GM18505 (cell line): ENCODE results near the gene DOLPP1.
"Not testable (repeated sequence)": the region's sequence is repeated elsewhere in the genome, so short reads cannot be mapped to it uniquely, and the experiment has no call there.

ENCODE experiments used
- ATAC-seq: cut with Tn5 transposase; IDR thresholded peaks from one replicate; pipeline ENCODE4 v1.9.1; 2021; ENCODE audit not compliant: unreplicated experiment
- POLR2A ChIP-seq: IDR thresholded peaks from 4 replicates; pipeline ENCODE4 v1.6.1; 2011; ENCODE audit warnings: borderline replicate concordance; ENCODE audit not compliant: insufficient read depth, insufficient read length; ENCODE audit errors: extremely low read depth

Gene DOLPP1

DNA sequence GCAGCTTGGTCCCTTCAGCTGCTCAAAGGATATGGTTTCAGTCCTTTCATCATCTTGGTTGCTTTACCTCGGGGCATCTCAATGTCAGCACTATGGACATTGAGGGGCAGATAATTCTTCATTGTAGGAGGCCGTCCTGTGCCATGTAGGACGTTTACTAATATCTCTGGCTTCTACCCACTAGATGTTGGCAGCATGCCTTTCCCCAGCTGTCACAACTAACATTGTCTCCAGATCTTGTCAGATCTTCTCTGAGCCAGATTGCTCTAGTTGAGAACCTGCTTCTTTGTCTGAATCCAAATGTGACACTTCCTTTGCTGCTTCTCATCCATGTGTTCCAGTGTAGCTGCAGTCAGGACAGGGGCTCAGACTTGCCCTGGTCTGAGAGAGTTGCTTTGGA, 40.6 kb downstream of the DOLPP1 start:
- no peak for ATAC-seq
- no peak for TF ChIP-seq POLR2A

DNA sequence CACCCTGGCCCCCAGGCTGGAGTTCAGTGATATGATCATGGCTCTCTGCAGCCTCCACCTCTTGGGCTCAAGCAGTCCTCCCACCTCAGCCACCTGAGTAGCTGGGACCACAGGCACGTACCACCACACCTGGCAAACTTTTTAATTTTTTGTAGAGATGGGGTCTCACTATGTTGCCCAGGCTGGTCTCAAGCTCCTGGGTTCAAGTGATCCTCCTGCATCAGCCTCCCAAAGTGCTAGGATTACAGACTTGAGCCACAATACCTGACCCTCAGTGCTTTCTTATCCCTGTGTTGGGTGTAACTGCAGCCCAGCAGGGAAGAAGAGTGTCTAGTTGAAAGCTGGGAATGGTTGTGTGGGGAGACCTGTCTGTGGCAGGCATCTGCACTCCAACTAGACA, 41.2 kb downstream of the DOLPP1 start:
- TF ChIP-seq POLR2A = no peak
- no peak for ATAC-seq

DNA sequence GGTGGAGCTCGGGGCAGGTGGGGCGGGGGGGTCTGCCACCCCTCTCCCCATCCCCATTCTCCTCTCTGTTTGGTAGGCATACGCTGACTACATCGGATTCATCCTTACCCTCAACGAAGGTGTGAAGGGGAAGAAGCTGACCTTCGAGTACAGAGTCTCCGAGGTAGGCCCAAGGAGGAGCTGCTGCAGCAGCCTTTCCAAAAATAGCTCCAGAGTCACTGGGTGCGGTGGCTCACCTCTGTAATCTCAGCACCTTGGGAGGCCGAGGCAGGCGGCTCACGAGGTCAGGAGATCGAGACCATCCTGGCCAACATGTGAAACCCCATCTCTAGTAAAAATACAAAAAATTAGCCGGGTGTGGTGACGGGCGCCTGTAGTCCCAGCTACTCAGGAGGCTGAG, 42.1 kb downstream of the DOLPP1 start:
- not testable (repeated sequence) for ATAC-seq

DNA sequence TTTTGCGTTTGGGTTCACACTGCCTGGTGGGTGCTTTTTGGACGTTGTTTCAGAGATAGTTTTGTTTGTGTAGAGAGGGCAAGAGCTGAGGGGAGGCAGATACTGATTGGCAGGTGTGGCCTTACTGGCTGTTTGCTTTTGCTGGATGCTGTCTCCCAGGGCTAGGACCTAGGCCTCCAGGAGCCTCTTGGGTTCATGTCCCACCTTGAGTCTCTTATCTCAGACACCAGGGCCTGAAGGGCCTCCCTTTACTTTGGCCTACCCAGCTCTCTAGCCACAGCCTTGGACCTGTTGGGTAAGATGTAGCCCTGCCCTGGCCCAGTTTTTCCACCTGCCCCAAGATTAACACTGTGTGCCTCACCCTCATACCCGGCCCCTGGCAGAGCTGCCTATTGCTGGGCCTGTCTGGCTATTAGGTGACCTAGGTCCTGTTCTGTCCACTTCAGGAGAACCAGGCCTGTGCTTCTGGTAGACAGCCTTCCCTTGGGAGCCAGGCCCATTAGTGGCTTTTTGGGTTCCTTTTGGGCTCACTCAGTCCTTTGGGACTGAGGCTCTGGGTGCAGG, 43.7 kb downstream of the DOLPP1 start:
- ATAC-seq = no peak
- no peak for TF ChIP-seq POLR2A

DNA sequence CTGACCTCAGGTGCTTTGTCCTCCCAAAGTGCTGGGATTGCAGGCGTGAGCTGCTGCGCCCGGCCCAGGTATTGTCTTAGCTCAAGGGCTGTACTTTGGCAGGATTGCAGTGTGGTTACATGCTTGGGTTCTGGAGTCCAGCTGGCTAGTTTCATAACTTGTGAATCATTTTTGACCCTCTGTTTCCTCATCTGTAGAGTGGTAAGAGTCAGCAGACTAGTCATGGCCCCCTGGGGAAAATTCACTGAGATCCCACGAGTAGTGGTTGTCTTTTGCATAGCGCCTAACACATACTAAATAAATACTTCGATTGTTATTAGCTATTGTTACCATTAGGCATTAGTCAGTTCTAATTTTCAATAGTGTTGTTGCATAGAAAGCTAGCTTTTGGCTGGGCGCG, 44.6 kb downstream of the DOLPP1 start:
- no peak for ATAC-seq
- TF ChIP-seq POLR2A = no peak

DNA sequence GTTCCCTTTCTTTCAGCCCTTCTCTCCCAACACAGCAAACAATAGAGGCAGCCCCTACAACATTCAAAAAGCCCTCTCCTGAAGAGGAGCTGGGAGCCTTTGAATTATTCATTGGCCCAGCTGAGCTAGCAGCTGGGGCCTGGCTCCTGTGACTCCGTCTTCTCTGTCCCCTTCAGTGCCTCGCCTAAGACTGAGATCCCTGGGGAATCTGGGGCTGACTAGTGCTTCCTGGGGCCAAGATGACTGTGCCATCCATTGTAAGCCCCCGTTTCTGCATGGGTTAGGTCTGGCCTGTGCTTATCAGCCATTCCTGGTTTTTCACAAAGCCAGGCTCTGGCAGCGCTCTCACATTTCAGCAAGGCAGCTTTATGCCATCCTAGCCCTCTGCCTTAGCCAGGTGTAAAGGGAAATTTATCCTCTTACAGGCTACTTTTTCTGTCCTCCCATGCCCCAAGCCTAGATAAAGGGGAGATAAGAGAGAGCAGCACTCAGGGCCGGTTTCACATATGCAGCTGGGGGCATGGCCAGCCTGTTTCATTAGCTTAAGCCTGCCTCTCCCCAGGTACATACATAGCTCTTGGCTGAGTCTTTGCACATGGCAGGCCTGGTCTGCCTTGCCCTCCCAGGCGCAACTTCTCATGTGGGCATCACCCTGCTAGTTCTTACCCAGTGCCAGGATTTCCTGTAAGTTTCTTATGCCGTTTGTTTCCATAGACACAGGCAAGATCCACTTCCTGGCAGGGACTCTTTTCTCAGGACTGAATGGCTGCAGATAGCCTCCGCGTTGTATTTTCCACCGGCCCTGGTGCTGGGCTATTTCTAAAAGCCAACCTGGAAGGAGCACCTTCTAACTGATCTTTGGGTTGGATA, 46.1 kb downstream of the DOLPP1 start:
- no peak for ATAC-seq
- TF ChIP-seq POLR2A = no peak

DNA sequence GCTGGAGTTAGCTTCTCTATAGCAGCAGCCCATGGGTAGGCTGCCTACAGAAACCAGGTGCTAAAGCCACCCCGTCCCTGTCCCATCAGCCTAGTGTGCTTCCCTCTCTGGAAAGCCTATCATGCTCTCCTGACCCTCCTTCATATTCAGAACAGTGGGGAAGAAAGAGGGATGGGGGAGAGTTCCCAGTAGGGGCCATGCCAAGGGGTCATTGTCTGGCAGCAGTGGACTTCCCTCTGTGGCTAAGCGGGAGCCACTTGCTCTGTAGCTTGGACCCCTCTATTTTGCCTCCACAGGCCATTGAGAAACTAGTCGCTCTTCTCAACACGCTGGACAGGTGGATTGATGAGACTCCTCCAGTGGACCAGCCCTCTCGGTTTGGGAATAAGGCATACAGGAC, 47.8 kb downstream of the DOLPP1 start:
- no peak for ATAC-seq
- TF ChIP-seq POLR2A = no peak

DNA sequence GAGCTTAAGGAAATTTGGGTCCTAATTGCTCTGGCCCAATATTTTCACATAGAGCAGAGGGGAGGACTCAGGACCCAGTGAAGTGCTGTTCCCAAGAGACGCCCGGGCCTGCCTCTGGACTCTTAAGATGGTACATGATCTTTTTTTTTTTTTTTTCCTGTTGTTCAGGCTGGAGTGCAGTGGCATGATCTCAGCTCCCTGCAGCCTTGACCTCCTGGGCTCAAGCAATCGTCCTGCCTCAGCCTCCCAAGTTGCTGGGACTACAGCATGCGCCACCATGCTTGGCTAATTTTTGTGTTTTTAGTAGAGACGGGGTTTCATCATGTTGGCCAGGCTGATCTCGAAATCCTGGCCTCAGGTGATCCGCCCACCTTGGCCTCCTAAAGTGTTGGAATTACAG, 49.4 kb downstream of the DOLPP1 start:
- not testable (repeated sequence) for ATAC-seq

DNA sequence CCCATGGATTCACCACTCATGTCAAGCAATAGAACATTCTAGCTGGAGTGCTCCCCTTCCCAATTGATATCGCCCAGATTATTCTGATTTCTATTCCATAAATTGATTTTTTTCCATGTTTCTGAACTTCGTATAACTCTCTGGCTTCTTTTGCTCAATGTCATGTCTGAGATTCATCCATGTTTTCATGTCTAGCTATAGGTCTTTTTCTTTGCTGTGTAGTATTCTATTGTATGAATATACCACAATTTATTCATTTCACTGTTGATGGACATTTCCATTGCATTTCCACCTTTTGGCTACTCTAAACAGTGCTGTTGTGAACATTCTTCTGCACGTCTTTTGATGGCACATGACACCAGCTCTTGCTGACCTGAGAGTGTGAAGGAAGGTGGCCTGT, 49.9 kb downstream of the DOLPP1 start:
- no peak for ATAC-seq
- no peak for TF ChIP-seq POLR2A

DNA sequence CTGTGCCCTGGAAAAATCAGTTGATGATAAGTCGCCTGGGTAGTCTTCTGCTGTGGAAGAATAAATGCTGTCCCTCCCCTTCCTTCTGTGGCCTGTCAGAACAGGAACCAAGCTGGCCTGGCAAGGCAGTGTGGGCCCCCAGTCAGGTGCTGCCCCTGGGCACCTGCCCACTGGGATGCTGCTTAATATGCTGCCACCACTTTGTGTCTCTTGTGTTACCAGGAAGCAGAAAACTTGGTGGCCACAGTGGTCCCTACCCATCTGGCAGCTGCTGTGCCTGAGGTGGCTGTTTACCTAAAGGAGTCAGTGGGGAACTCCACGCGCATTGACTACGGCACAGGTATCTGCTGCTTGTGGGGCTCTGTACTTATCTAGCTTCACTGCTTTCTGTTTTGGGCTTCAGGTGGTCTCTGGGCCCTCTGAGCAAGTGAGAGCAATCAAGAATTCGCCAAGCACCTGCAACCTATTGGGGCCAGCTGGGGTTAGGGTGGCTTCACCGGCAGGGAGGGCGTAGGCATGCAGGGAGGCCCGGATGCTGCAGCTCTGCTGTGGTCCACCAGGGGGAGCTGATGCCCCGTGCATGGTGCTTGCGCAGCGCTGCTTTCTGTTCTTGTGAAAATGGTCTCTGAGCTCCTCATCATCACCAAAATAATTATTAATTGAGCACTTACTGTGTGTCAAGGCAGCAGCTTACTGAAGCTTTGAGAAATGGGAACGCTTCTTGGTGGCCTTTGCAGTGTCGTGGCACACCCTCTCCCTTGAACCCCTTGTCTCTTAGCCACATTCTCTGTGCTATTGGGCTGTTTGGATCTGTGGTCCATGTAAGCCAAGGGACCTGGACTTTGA, 50.6 kb downstream of the DOLPP1 start:
- no peak for ATAC-seq
- no peak for TF ChIP-seq POLR2A

DNA sequence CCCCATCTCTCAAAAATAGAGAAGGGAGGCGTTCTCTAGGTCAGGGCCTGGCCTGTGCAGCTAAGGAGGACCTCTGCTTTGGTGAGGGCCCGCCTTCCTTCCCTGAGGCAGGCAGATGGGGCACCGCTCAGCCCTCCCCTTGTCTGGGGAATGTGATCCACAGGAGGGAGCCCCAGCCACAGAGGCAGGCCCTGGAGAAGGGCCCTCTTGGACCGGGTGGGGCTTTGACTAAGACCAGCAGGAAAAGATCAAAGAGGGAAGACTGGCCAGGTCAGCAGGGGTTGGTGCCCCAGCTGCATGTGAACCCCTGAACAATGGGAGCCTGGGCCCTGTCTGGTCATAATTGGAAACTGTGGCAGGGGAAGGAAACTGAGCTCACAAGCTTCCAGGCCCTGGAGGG, 52.2 kb downstream of the DOLPP1 start:
- no peak for ATAC-seq
- no peak for TF ChIP-seq POLR2A

DNA sequence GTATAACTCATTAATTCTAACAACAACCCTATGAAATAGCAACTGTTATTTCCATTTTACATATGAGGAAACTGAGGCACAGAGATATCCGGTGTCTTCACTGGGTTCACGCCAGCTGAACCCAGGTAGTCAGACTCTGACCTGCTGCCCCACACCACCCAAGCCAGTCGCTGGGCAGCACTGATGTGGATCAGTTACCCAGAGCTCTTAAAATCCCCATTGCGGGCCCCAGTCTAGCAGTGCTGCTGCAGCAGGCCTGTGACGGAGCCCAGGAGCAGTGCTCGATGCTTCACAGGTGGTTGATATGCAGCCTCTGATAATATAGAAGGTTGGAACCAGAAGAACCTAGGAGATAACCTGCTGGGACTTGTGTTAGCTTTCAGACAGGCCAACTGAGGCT, 54.6 kb downstream of the DOLPP1 start:
- no peak for ATAC-seq
- TF ChIP-seq POLR2A = no peak

DNA sequence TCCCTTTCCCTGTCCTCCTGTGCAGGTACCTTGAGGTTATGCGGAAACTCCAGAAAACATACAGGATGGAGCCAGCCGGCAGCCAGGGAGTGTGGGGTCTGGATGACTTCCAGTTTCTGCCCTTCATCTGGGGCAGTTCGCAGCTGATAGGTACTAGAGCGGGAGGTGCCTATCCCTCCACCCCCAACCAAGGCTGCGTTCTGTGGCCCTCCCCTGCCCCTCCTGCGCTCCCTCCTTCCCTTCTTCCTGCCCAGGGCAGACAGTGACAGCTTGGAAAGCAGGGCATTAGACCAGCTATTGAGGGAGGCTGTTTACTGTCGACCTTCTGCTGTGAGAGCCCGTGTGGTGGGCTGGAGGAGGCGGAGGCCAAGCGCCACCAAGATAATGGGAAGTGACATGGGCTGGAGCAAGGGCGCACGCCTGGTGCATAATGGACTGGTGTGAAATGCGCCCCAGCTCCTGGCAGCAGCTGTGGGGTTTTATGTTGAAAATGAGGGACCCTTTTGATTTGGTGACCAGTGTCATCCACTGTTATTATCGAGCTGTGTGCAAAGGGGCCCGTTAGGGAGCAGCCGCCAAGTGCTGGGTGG, 55.6 kb downstream of the DOLPP1 start:
- ATAC-seq = no peak
- no peak for TF ChIP-seq POLR2A
